ENCODE data around the gene HS3ST6.

The HS3ST6 gene

DNA sequence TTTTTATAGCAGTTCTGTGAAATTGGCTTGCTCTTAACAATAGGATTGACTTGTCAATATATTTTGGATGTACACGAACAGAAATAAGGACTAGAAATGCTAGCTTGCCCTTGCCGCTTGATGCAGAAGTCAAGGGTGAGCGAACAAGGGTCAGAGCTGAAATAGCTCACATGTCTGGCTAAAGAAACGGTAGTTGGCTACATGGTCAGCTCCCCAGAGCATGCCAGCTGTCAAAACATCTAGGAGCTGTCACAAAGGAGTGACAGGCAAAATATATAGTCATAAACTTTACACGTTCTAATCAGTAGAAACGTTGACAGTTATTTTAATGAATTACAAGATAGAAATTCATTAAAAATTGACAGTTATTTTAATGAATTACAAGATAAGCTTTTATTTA lies 43.4 kb downstream of the HS3ST6 start:
- no peak for DNase-seq

DNA sequence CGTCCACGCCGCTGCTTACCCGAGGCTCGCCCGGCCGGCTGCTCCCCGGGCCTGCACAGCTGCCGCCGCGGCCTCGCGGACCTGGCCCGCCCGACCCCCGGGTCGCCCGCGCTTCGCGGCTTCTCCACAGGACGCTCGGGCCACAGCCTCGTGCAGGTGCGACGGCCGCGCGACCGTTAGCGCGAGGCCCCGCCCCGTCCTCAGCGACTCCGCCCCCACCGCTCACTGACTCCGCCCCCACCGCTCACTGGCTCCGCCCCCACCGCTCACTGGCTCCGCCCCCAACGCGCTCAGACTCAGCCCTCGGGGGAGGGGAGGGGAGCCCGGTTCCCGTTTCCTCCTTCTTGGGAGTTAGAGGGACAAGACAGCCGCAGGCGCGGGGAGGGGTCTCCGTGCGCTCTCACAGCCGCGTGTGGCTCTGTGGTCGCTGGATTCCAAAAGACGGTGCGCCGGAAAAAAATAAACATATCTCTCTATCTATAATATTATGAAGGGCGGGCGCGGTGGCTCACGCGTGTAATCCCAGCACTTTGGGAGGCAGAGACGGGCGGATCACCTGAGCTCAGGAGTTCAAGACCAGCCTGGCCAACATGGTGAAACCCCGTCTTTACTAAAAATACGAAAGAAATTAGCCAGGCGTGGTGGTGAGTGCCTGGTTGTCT lies 46.1 kb downstream of the HS3ST6 start, which contains the start of gene MEIOB:
Gene MEIOB (minus strand): TSS at position 191 of the 662 bp plus-strand sequence. CDS start 3,989 bp downstream, outside the sequence.
- no peak for DNase-seq

DNA sequence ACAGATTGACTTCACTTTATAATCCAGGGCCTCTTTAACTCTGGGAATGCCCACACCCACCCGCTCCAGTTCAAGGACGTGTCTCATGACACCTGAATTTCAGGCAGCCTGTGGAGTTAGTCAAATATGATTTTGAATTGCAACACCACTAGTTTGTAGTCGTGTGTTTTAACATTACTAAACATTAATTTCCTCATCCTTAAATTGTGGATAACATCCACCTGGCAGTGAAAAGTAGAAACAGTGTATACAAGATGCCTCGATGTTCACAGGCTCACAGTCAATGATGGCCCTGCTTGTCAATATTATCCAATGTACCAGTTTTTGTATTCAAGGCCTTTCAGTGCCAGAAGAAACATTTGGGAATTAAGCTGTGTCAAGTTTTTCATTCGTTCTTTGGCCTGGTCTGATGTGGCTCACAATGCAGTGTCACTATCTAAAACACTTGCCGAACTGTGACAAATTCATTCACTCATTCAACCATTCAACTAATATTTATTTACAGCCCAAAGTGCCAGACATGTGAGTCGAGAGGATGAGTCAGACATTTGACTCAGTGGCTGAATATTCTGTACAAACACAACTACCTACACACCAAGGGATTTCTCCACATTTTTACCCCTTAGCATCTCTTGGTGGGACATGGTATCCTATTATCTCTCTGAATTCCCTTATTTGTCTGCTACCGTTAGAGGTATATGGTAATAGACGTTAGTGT lies 47.7 kb downstream of the HS3ST6 start:
- DNase-seq: no peak

GRCh38 chr16:1865902-1866690 lies 52.1 kb downstream of the HS3ST6 start:
- no peak for DNase-seq

GRCh38 chr16:1863681-1864460 lies 54.3 kb downstream of the HS3ST6 start:
- DNase-seq: peak; percentile 24 to 28

GRCh38 chr16:1862394-1862793 lies 55.8 kb downstream of the HS3ST6 start:
- DNase-seq: no peak

GRCh38 chr16:1861730-1862129 lies 56.5 kb downstream of the HS3ST6 start:
- DNase-seq: no peak
